ENCODE results near the gene SURF6. TPM values are rescaled to one million over a fixed set of nuclear protein-coding genes. Genes with fewer than 3 reads are reported as not detected.
"Not testable (repeated sequence)": the region's sequence is repeated elsewhere in the genome, so short reads cannot be mapped to it uniquely, and the experiment has no call there.

The SURF6 gene
- total and polyA plus RNA-seq, 7 experiments from 2014 or later: 9.8 to 33.5 (median 19.3) TPM

DNA sequence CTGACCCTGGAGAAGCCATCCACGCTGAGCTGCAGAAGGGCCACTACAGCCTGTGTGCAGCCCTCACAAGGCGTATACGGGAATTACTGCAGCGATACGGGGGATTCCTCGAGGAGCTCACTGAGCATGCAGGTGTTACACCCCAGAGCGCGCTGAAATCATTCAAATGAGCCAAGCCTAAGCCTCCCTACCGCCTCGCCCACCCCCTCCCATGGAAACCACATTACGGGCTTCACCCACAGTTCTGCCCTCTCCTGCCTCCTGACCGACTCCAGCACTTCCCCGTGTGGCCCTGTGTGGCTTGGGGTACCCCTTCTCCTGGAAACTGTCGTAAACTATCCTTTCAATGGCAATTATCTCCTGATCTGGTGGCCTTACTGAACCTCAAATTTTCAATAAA lies 13.3 kb downstream of the SURF6 start:
- intact Hi-C loops (cut with micrococcal nuclease): no loop called here
- no peak for ATAC-seq
- H3K4me1 ChIP-seq (ENCODE audit: control insufficient read depth in 2 of 2, insufficient read depth in 2 of 2, low read length in 2 of 2): no peaks in the 10 kb centered on the region
- Mint-ChIP-seq H3K4me3 (no peak overlapping the region), H3K27ac (no peak overlapping the region), H3K9me3 (no peaks in the 10 kb centered on the region), H3K4me1 (peaks cover 0 to 11% (median 0%) of the 10 kb centered on the region in 7 donors), H3K36me3 (peaks cover 0 to 3% (median 0%) of the 10 kb centered on the region in 5 donors), H3K27me3 (no peaks in the 10 kb centered on the region)
- no peaks in the 10 kb centered on the region for H3K27me3 ChIP-seq (ENCODE audit: control insufficient read depth in 2 of 2, insufficient read depth in 2 of 2, low read length in 2 of 2)
- CTCF ChIA-PET: no interaction called here
- POLR2A ChIA-PET: no interaction called here
- no peaks in the 10 kb centered on the region for H3K9me3 ChIP-seq (ENCODE audit: control insufficient read depth in 2 of 3, low read length in 3 of 3)
- H3K27ac ChIP-seq (ENCODE audit: low read depth, low read length): no peak overlapping the region
- H3K4me3 ChIP-seq (ENCODE audit: low read length): no peak overlapping the region
- H3K36me3 ChIP-seq (ENCODE audit: control insufficient read depth in 2 of 3, insufficient read depth in 3 of 3, low read length in 3 of 3): no peaks in the 10 kb centered on the region
- no peak for DNase-seq

DNA sequence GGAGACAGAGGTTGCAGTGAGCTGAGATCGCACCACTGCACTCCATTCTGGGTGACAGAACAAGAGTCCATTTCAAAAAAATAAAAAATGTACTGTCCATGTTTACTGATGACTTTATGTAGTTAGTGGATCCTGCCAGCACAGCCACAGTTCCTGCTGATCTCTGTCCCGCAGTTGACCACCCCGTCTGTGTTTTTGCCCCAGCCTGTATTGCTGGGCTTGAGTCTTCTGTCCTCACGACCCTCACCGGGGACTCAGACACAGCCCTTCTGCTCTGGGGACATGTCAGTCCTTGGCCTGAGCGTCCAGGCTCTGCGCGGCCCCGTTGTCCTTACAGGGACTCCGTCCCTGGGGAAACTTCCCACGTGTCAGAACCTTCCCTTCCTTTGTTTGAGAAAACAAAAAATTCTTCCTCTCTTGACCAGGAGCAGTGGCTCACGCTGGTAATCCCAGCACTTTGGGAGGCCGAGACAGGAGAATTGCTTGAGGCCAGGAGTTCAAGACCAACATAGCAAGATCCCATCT lies 14.5 kb downstream of the SURF6 start:
- Mint-ChIP-seq H3K36me3 (no peaks in the 10 kb centered on the region), H3K4me3 (no peak overlapping the region), H3K27me3 (peaks cover 0 to 2% (median 0%) of the 10 kb centered on the region in 5 donors), H3K9me3 (no peaks in the 10 kb centered on the region), H3K4me1 (peaks cover 0 to 11% (median 0%) of the 10 kb centered on the region in 7 donors), H3K27ac (no peak overlapping the region)
- DNase-seq: peak in 1 of 9 donors; percentile 13
- no peak for ATAC-seq
- no peaks in the 10 kb centered on the region for H3K9me3 ChIP-seq (ENCODE audit: control insufficient read depth in 2 of 3, low read length in 3 of 3)
- H3K4me3 ChIP-seq (ENCODE audit: low read length): no peak overlapping the region
- intact Hi-C loops (cut with micrococcal nuclease): no loop called here
- H3K27me3 ChIP-seq (ENCODE audit: control insufficient read depth in 2 of 2, insufficient read depth in 2 of 2, low read length in 2 of 2): no peaks in the 10 kb centered on the region
- ChIA-PET CTCF (no interaction called here), POLR2A (no interaction called here)
- no peak overlapping the region for H3K27ac ChIP-seq (ENCODE audit: low read depth, low read length)
- H3K4me1 ChIP-seq (ENCODE audit: control insufficient read depth in 2 of 2, insufficient read depth in 2 of 2, low read length in 2 of 2): no peaks in the 10 kb centered on the region
- H3K36me3 ChIP-seq (ENCODE audit: control insufficient read depth in 2 of 3, insufficient read depth in 3 of 3, low read length in 3 of 3): no peaks in the 10 kb centered on the region

DNA sequence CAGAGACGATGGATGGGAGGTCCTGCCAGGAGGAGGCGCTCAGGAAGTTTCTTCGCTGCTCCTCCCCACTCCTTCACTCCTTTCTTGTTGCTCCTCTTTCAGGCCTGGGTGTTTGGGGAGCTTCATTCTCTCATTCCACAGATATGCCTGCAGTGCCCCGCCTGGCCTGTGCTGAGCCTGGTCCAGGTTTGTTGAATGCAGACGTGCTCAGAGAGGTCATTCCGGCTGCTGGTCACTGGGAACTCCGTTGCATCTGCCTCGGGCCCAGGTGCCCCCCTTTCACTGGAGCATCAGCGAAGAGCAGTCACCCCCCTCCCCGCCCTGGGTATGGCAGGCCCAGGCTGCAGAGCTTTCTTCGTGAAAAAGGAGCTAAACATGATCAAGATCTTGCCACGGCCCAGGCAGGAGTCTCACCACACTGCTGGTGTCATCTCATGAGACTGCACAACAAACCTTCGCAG lies 15.5 kb downstream of the SURF6 start:
- ATAC-seq: no peak
- H3K27me3 Mint-ChIP-seq: peaks cover 0 to 3% (median 0%) of the 10 kb centered on the region in 5 donors
- Histone ChIP-seq H3K27ac (ENCODE audit: low read depth, low read length) (no peak overlapping the region), H3K4me3 (ENCODE audit: low read length) (no peak overlapping the region), H3K36me3 (ENCODE audit: control insufficient read depth in 2 of 3, insufficient read depth in 3 of 3, low read length in 3 of 3) (no peaks in the 10 kb centered on the region), H3K27me3 (ENCODE audit: control insufficient read depth in 2 of 2, insufficient read depth in 2 of 2, low read length in 2 of 2) (no peaks in the 10 kb centered on the region), H3K4me1 (ENCODE audit: control insufficient read depth in 2 of 2, insufficient read depth in 2 of 2, low read length in 2 of 2) (no peaks in the 10 kb centered on the region), H3K9me3 (ENCODE audit: control insufficient read depth in 2 of 3, low read length in 3 of 3) (no peaks in the 10 kb centered on the region)
- no peak overlapping the region for H3K4me3 Mint-ChIP-seq
- no peaks in the 10 kb centered on the region for H3K36me3 Mint-ChIP-seq
- peaks cover 0 to 2% (median 0%) of the 10 kb centered on the region in 11 donors for H3K9me3 Mint-ChIP-seq
- POLR2A ChIA-PET: no interaction called here
- H3K27ac Mint-ChIP-seq: no peak overlapping the region
- peaks cover 0 to 7% (median 0%) of the 10 kb centered on the region in 7 donors for H3K4me1 Mint-ChIP-seq
- peak in 1 of 9 donors; percentile 15 for DNase-seq
- intact Hi-C loops (cut with micrococcal nuclease): no loop called here
- CTCF ChIA-PET: no interaction called here

DNA sequence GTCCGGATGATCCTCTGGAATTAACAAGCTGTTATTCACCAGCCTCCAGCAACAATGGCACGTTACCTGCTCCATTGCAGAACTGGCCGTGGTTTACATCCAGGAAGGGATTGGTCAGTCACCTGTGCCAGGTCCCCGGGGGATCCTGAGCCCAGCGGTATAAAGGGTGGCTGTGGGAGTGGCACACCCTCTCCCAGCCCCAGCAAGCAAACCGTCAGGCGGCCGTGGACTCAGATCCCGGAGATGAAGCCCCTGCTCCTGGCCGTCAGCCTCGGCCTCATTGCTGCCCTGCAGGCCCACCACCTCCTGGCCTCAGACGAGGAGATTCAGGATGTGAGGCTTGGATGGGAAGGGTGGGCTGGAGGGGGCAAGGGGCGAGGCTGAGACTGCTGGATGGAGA lies 18.4 kb downstream of the SURF6 start:
- CTCF ChIA-PET: not testable (repeated sequence)

DNA sequence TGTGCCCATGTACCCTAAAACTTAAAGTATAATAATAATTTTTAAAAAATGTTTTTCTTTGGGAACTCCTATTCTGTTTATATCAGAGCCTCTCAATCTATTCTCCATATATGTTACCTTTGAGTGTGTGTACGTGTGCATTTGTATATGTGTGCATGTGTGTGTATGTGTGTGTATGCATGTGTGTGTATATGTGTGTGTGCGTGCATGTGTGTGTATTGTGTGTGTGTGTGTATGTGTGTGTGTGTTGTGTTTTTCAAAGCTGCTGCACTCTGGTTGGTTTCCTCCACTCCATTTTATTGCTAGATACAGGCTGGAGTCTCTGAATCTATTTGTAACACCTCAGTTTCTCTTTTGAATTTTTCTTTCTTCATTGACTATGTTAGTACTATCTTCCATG lies 20.0 kb downstream of the SURF6 start:
- no peaks in the 10 kb centered on the region for H3K27me3 ChIP-seq (ENCODE audit: control insufficient read depth in 2 of 2, insufficient read depth in 2 of 2, low read length in 2 of 2)
- no peak overlapping the region for H3K27ac Mint-ChIP-seq
- H3K4me3 ChIP-seq (ENCODE audit: low read length): no peak overlapping the region
- CTCF ChIA-PET: no interaction called here
- ATAC-seq (no peak), DNase-seq (no peak)
- peaks cover 0 to 3% (median 0%) of the 10 kb centered on the region in 5 donors for H3K27me3 Mint-ChIP-seq
- intact Hi-C loops (cut with micrococcal nuclease): no loop called here
- POLR2A ChIA-PET: no interaction called here
- H3K4me1 Mint-ChIP-seq: no peaks in the 10 kb centered on the region
- no peaks in the 10 kb centered on the region for H3K36me3 ChIP-seq (ENCODE audit: control insufficient read depth in 2 of 3, insufficient read depth in 3 of 3, low read length in 3 of 3)
- no peaks in the 10 kb centered on the region for H3K9me3 ChIP-seq (ENCODE audit: control insufficient read depth in 2 of 3, low read length in 3 of 3)
- H3K9me3 Mint-ChIP-seq: peaks cover 0 to 2% (median 0%) of the 10 kb centered on the region in 11 donors
- no peak overlapping the region for H3K4me3 Mint-ChIP-seq
- H3K36me3 Mint-ChIP-seq: no peaks in the 10 kb centered on the region
- no peaks in the 10 kb centered on the region for H3K4me1 ChIP-seq (ENCODE audit: control insufficient read depth in 2 of 2, insufficient read depth in 2 of 2, low read length in 2 of 2)
- no peak overlapping the region for H3K27ac ChIP-seq (ENCODE audit: low read depth, low read length)

More for the DNA sequence above, 18.4 kb downstream of the SURF6 start:
- H3K27ac Mint-ChIP-seq; H3K27me3 Mint-ChIP-seq; H3K4me1 Mint-ChIP-seq; ATAC-seq; H3K4me3 Mint-ChIP-seq; H3K27ac ChIP-seq (ENCODE audit: low read depth, low read length); H3K9me3 ChIP-seq (ENCODE audit: control insufficient read depth in 2 of 3, low read length in 3 of 3); POLR2A ChIA-PET; DNase-seq; H3K36me3 Mint-ChIP-seq; H3K4me1 ChIP-seq (ENCODE audit: control insufficient read depth in 2 of 2, insufficient read depth in 2 of 2, low read length in 2 of 2); H3K4me3 ChIP-seq (ENCODE audit: low read length); H3K9me3 Mint-ChIP-seq; H3K27me3 ChIP-seq (ENCODE audit: control insufficient read depth in 2 of 2, insufficient read depth in 2 of 2, low read length in 2 of 2); intact Hi-C loops (cut with micrococcal nuclease); H3K36me3 ChIP-seq (ENCODE audit: control insufficient read depth in 2 of 3, insufficient read depth in 3 of 3, low read length in 3 of 3): not testable (repeated sequence)

DNA sequence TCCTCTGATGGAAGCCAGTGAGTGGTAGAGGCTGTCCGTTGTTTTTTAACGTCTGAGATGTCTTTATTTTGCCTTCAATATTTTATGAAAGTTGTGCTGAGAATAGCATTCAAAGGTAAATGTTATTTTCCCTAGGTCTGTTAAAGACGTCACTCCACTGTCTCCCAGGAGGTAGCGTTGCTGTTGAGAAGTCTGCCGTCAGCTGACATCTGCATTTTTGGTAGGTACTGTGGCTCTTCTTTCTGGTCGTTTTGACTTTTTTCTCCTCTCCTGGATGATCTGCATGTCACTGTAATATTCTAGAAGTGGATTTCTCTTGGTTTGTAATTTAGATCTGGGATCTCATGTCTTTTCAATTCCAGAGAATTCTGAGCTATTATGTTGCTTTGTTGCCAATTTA lies 26.4 kb downstream of the SURF6 start:
- H3K27me3 Mint-ChIP-seq: peaks cover 9 to 30% (median 18%) of the 10 kb centered on the region in 5 donors
- Histone ChIP-seq H3K36me3 (ENCODE audit: control insufficient read depth in 2 of 3, insufficient read depth in 3 of 3, low read length in 3 of 3) (no peaks in the 10 kb centered on the region), H3K9me3 (ENCODE audit: control insufficient read depth in 2 of 3, low read length in 3 of 3) (no peaks in the 10 kb centered on the region), H3K4me1 (ENCODE audit: control insufficient read depth in 2 of 2, insufficient read depth in 2 of 2, low read length in 2 of 2) (no peaks in the 10 kb centered on the region), H3K27me3 (ENCODE audit: control insufficient read depth in 2 of 2, insufficient read depth in 2 of 2, low read length in 2 of 2) (no peaks in the 10 kb centered on the region), H3K4me3 (ENCODE audit: low read length) (no peak overlapping the region), H3K27ac (ENCODE audit: low read depth, low read length) (no peak overlapping the region)
- intact Hi-C loops (cut with micrococcal nuclease): no loop called here
- ATAC-seq (no peak), DNase-seq (no peak)
- ChIA-PET POLR2A (no interaction called here), CTCF (no interaction called here)
- H3K9me3 Mint-ChIP-seq: peaks cover 0 to 6% (median 0%) of the 10 kb centered on the region in 11 donors
- no peaks in the 10 kb centered on the region for H3K4me1 Mint-ChIP-seq
- no peak overlapping the region for H3K27ac Mint-ChIP-seq
- H3K36me3 Mint-ChIP-seq: peaks cover 0 to 4% (median 0%) of the 10 kb centered on the region in 5 donors
- no peak overlapping the region for H3K4me3 Mint-ChIP-seq

DNA sequence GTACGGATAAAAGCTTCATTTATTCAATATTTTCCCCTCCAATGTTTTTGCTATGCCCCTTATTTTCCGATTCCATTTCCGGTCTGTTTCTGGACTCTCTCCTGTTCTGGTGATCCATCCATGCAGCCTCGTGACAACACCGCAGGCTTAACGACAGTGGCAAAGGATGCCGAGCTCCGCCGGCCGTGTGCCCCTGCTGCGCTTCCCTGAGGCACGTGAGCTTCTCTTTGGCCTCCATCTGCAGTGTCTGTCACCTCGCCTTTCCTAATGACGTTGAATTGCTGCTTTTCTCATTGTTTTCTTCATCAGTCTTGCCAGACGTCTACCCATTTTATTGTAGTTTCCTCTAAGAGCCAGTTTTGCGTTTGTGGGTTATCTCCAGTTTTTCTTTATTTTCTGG lies 28.7 kb downstream of the SURF6 start:
- ChIA-PET POLR2A (no interaction called here), CTCF (no interaction called here)
- Mint-ChIP-seq H3K4me1 (no peaks in the 10 kb centered on the region), H3K27me3 (peaks cover 9 to 30% (median 18%) of the 10 kb centered on the region in 5 donors), H3K36me3 (peaks cover 0 to 4% (median 0%) of the 10 kb centered on the region in 5 donors), H3K4me3 (no peak overlapping the region), H3K27ac (no peak overlapping the region), H3K9me3 (peaks cover 0 to 6% (median 0%) of the 10 kb centered on the region in 11 donors)
- H3K36me3 ChIP-seq (ENCODE audit: control insufficient read depth in 2 of 3, insufficient read depth in 3 of 3, low read length in 3 of 3): no peaks in the 10 kb centered on the region
- DNase-seq: no peak
- H3K9me3 ChIP-seq (ENCODE audit: control insufficient read depth in 2 of 3, low read length in 3 of 3): no peaks in the 10 kb centered on the region
- no peak for ATAC-seq
- intact Hi-C loops (cut with micrococcal nuclease): no loop called here
- no peak overlapping the region for H3K27ac ChIP-seq (ENCODE audit: low read depth, low read length)
- no peaks in the 10 kb centered on the region for H3K27me3 ChIP-seq (ENCODE audit: control insufficient read depth in 2 of 2, insufficient read depth in 2 of 2, low read length in 2 of 2)
- H3K4me1 ChIP-seq (ENCODE audit: control insufficient read depth in 2 of 2, insufficient read depth in 2 of 2, low read length in 2 of 2): no peaks in the 10 kb centered on the region
- no peak overlapping the region for H3K4me3 ChIP-seq (ENCODE audit: low read length)
